ENCODE data around the gene TCF23. TPM values are rescaled to one million over a fixed set of nuclear protein-coding genes. Genes with fewer than 3 reads are reported as not detected.

Gene TCF23
- total and polyA plus RNA-seq, 2 of the 8 experiments (the other 6 are each of a cell fraction or from before 2014, with no cell fraction given) = 0.02 TPM; not detected in 1

- TF ChIP-seq SUZ12 (IDR thresholded peaks at IDR 0.05; ENCODE audit: low read length) = no peak
- TF ChIP-seq RAD21 (IDR thresholded peaks at IDR 0.05 in 1 of 2, conservative IDR thresholded peaks at IDR 0.05 in 1 of 2; ENCODE audit: low read depth in 2 of 2, low read length in 2 of 2) = no peak
- no peak for TF ChIP-seq NANOG (IDR thresholded peaks at IDR 0.05; ENCODE audit: insufficient read depth, low read depth, low read length, poor library complexity, severe bottlenecking)
- TF ChIP-seq ZNF274 (IDR thresholded peaks at IDR 0.05; ENCODE audit: borderline replicate concordance, extremely low read depth, low read length) = no peak
- peak; percentile 91 for TF ChIP-seq YY1 (IDR thresholded peaks at IDR 0.05; ENCODE audit: low read depth, low read length)
- no peak for TF ChIP-seq KDM1A (IDR thresholded peaks at IDR 0.05; ENCODE audit: borderline replicate concordance, low read length)
- TF ChIP-seq CREB1 (IDR thresholded peaks at IDR 0.05) = 0 out of 2 replicates have a peak, but pooled peaks have one; percentile 2
- peak; percentile 64 for TF ChIP-seq PHF8 (conservative IDR thresholded peaks at IDR 0.05; ENCODE audit: low read depth, low read length)
- no peak for TF ChIP-seq SP1 (IDR thresholded peaks at IDR 0.05; ENCODE audit: low read depth, low read length)
- peak; percentile 32; the same call in 1 of the 2 replicates for TF ChIP-seq CEBPB (IDR thresholded peaks at IDR 0.05; ENCODE audit: low read depth, low read length)
- TF ChIP-seq SRF (IDR thresholded peaks at IDR 0.05; ENCODE audit: low read depth, low read length) = no peak
- peak; percentile 61; the same call in 1 of the 2 replicates for TF ChIP-seq SP4 (IDR thresholded peaks at IDR 0.05; ENCODE audit: low read length)
- no peak for TF ChIP-seq ATF3 (IDR thresholded peaks at IDR 0.05; ENCODE audit: insufficient read depth, low read depth, low read length)
- no peak for TF ChIP-seq TEAD4 (IDR thresholded peaks at IDR 0.05; ENCODE audit: low read depth, low read length)
- no peak for TF ChIP-seq EGR1 (IDR thresholded peaks at IDR 0.05; ENCODE audit: borderline replicate concordance, low read depth, low read length)
- TF ChIP-seq ASH2L (IDR thresholded peaks at IDR 0.05; ENCODE audit: low read length) = no peak
- no peak for TF ChIP-seq RFX5 (IDR thresholded peaks at IDR 0.05; ENCODE audit: borderline replicate concordance, low read depth, low read length)
- TF ChIP-seq FOSL1 (IDR thresholded peaks at IDR 0.05; ENCODE audit: insufficient read depth, low read depth, low read length) = no peak
- TF ChIP-seq KDM4A (IDR thresholded peaks at IDR 0.05; ENCODE audit: low read depth, low read length, severe bottlenecking) = peak; percentile 97
- TF ChIP-seq BCL11A (IDR thresholded peaks at IDR 0.05; ENCODE audit: low read depth in 2 of 2, low read length in 2 of 2) = no peak
- no peak for TF ChIP-seq NRF1 (IDR thresholded peaks at IDR 0.05; ENCODE audit: low read depth, low read length)
- TF ChIP-seq TAF1 (IDR thresholded peaks at IDR 0.05; ENCODE audit: low read depth, low read length) = 0 out of 2 replicates have a peak, but pooled peaks have one; percentile 40
- TF ChIP-seq EP300 (IDR thresholded peaks at IDR 0.05; ENCODE audit: borderline replicate concordance in 1 of 2, low read depth in 2 of 2, low read length in 2 of 2) = no peak
- TF ChIP-seq POLR2AphosphoS5 (IDR thresholded peaks at IDR 0.05; ENCODE audit: low read depth, low read length) = no peak
These were observed 25.3 kb upstream of the TCF23 start, which contains the start of gene ABHD1 (continued) for GRCh38 chr2:27123302-27124150.
